SK-N-SH (cell line): Measurements from ENCODE around the gene CACNA1E. TPM values are rescaled to one million over a fixed set of nuclear protein-coding genes. Genes with fewer than 3 reads are reported as not detected.

Experiments
- CTCF ChIA-PET: fragments of 300-600, 350-600 bp; formaldehyde crosslinking; extraction: SDS; loops from one replicate; lab custom pipeline; 2021; lab: Yijun Ruan, JAX
- POLR2A ChIA-PET: fragments of 350-600 bp; sonication (Branson Sonifier 250); formaldehyde crosslinking; extraction: SDS; loops from one replicate; lab custom pipeline; 2020; ENCODE audit warnings: antibody characterized with exemption, inconsistent platforms; lab: Yijun Ruan, JAX
- DNase-seq: peaks from one replicate; pipeline ENCODE4 v3.0.0; 2012
- H2AFZ ChIP-seq: fragments of 200-600 bp; sonication (generic); 2 replicates; pipeline ENCODE4 v1.8.1; 2016; ENCODE audit warnings: antibody characterized with exemption, mild to moderate bottlenecking, low read depth
- H3F3A ChIP-seq: fragments of 200-600 bp; sonication (generic); replicated peaks from 2 replicates; pipeline ENCODE3; 2016; ENCODE audit warnings: antibody characterized with exemption, mild to moderate bottlenecking; ENCODE audit not compliant: insufficient read depth
- H3K27ac ChIP-seq, 2 experiments: fragments of 200-500 bp in 1 of 2; fragments of 200-600 bp in 1 of 2; sonication (Bioruptor generic) in 1 of 2; sonication (generic), shearing (Covaris generic) in 1 of 2; 2 replicates each; pipeline versions ENCODE4 v1.5.1 to v1.6.1; 2014 to 2016; ENCODE audit warnings: low read depth in 2 of 2, inconsistent platforms in 1 of 2, low read length in 1 of 2, mild to moderate bottlenecking in 1 of 2, mixed read lengths in 1 of 2
- H3K27me3 ChIP-seq: fragments of 200-600 bp; sonication (generic), shearing (Covaris generic); 2 replicates; pipeline ENCODE4 v1.6.1; 2016; ENCODE audit warnings: mixed run types; ENCODE audit not compliant: insufficient read depth
- H3K36me3 ChIP-seq, 2 experiments: fragments of 200-500 bp in 1 of 2; fragments of 200-600 bp in 1 of 2; sonication (Bioruptor generic) in 1 of 2; sonication (generic) in 1 of 2; replicated peaks in 1 of 2; 2 replicates each; pipeline versions ENCODE3 to v1.5.1; 2014 to 2016; ENCODE audit warnings: low read length in 1 of 2, mild to moderate bottlenecking in 1 of 2; ENCODE audit not compliant: insufficient read depth in 2 of 2, control insufficient read depth in 1 of 2
- H3K4me1 ChIP-seq, 2 experiments: fragments of 200-500 bp in 1 of 2; fragments of 200-600 bp in 1 of 2; sonication (Bioruptor generic) in 1 of 2; sonication (generic), shearing (Covaris generic) in 1 of 2; 2 replicates each; pipeline versions ENCODE4 v1.5.1 to v1.6.1; 2014 to 2016; ENCODE audit warnings: low read depth in 1 of 2, low read length in 1 of 2, mixed run types in 1 of 2; ENCODE audit not compliant: insufficient read depth in 2 of 2, control insufficient read depth in 1 of 2
- H3K4me2 ChIP-seq: fragments of 200-600 bp; sonication (generic), shearing (Covaris generic); 2 replicates; pipeline ENCODE4 v1.6.1; 2017; ENCODE audit warnings: mixed run types
- H3K4me3 ChIP-seq, 2 experiments: fragments of 200-500 bp in 1 of 2; fragments of 200-600 bp in 1 of 2; sonication (Bioruptor generic) in 1 of 2; sonication (generic), shearing (Covaris generic) in 1 of 2; 2 replicates each; pipeline versions ENCODE4 v1.5.1 to v1.8.1; 2014 to 2016; ENCODE audit warnings: low read depth in 2 of 2, inconsistent platforms in 1 of 2, low read length in 1 of 2, mild to moderate bottlenecking in 1 of 2, mixed read lengths in 1 of 2, moderate library complexity in 1 of 2
- H3K79me2 ChIP-seq: fragments of 200-600 bp; sonication (generic); 2 replicates; pipeline ENCODE4 v1.8.1; 2017; ENCODE audit warnings: mild to moderate bottlenecking; ENCODE audit not compliant: insufficient read depth
- H3K9ac ChIP-seq: fragments of 200-600 bp; sonication (generic); 2 replicates; pipeline ENCODE4 v1.6.1; 2017; ENCODE audit warnings: mixed run types
- H3K9me2 ChIP-seq: fragments of 200-600 bp; sonication (generic); 2 replicates; pipeline ENCODE4 v1.6.1; 2017; ENCODE audit warnings: mixed run types
- H3K9me3 ChIP-seq: fragments of 200-600 bp; sonication (generic); 2 replicates; pipeline ENCODE4 v1.6.1; 2017; ENCODE audit warnings: mixed run types, mild to moderate bottlenecking, moderate library complexity
- H4K20me1 ChIP-seq: fragments of 200-600 bp; sonication (generic); 2 replicates; pipeline ENCODE4 v1.6.1; 2017; ENCODE audit warnings: mild to moderate bottlenecking, mixed run types; ENCODE audit not compliant: insufficient read depth
- EP300 ChIP-seq, 2 experiments: IDR thresholded peaks; 2 replicates each; pipeline versions ENCODE4 v1.4.0 to v1.6.1; 2012; ENCODE audit warnings: borderline replicate concordance in 1 of 2, low read depth in 1 of 2, low read length in 1 of 2
- EZH2phosphoT487 ChIP-seq: fragments of 200-600 bp; sonication (generic); IDR thresholded peaks from 2 replicates; pipeline ENCODE4 v1.6.1; 2017; ENCODE audit warnings: low read depth, mixed run types, mild to moderate bottlenecking, antibody characterized with exemption, moderate library complexity, borderline replicate concordance
- FOSL2 ChIP-seq: IDR thresholded peaks from 2 replicates; pipeline ENCODE4 v1.4.0; 2012; ENCODE audit warnings: low read depth, mild to moderate bottlenecking, moderate library complexity, borderline replicate concordance
- FOXJ3 ChIP-seq: sonication (generic); formaldehyde crosslinking; IDR thresholded peaks from 2 replicates; pipeline ENCODE4 v1.5.1; 2020; ENCODE audit warnings: mild to moderate bottlenecking, missing genetic modification reagents
- GATA2 ChIP-seq: sonication (generic); formaldehyde crosslinking; IDR thresholded peaks from 2 replicates; pipeline ENCODE4 v1.5.0; 2020; ENCODE audit warnings: mild to moderate bottlenecking, missing genetic modification reagents
- JUND ChIP-seq: IDR thresholded peaks from 2 replicates; pipeline ENCODE4 v1.4.0; 2012
- MEF2A ChIP-seq: IDR thresholded peaks from 2 replicates; pipeline ENCODE4 v1.4.0; 2012; ENCODE audit warnings: low read depth, borderline replicate concordance
- MXI1 ChIP-seq: IDR thresholded peaks from 2 replicates; pipeline ENCODE4 v1.6.1; 2012; ENCODE audit warnings: mild to moderate bottlenecking, low read depth, low read length, improper control_type of control experiment
- NRF1 ChIP-seq: IDR thresholded peaks from 2 replicates; pipeline ENCODE4 v1.6.1; 2012; ENCODE audit warnings: low read depth, mild to moderate bottlenecking, low read length
- PBX3 ChIP-seq: IDR thresholded peaks from 2 replicates; pipeline ENCODE4; 2012
- POLR2AphosphoS5 ChIP-seq: IDR thresholded peaks from 2 replicates; pipeline ENCODE4 v1.6.1; 2012; ENCODE audit warnings: low read depth, low read length
- RAD21 ChIP-seq: IDR thresholded peaks from 2 replicates; pipeline ENCODE4 v1.6.1; 2012; ENCODE audit warnings: mild to moderate bottlenecking, low read length
- REST ChIP-seq: IDR thresholded peaks from 2 replicates; pipeline ENCODE4 v1.6.1; 2012; ENCODE audit warnings: mild to moderate bottlenecking, low read depth, low read length, moderate library complexity
- RXRA ChIP-seq: IDR thresholded peaks from 2 replicates; pipeline ENCODE4 v1.4.0; 2012; ENCODE audit warnings: low read depth, mild to moderate bottlenecking, borderline replicate concordance
- SIN3A ChIP-seq: IDR thresholded peaks from 2 replicates; pipeline ENCODE4 v1.6.1; 2012; ENCODE audit warnings: low read depth, mild to moderate bottlenecking, low read length, moderate library complexity, borderline replicate concordance
- TAF1 ChIP-seq: IDR thresholded peaks from 2 replicates; pipeline ENCODE4 v1.6.1; 2012; ENCODE audit warnings: low read depth, mild to moderate bottlenecking, low read length, moderate library complexity, borderline replicate concordance
- TEAD4 ChIP-seq: IDR thresholded peaks from 2 replicates; pipeline ENCODE4 v1.4.0; 2012; ENCODE audit warnings: mild to moderate bottlenecking, borderline replicate concordance; ENCODE audit not compliant: insufficient read depth
- USF1 ChIP-seq: IDR thresholded peaks from 2 replicates; pipeline ENCODE4 v1.4.0; 2012; ENCODE audit warnings: low read depth, borderline replicate concordance
- USF2 ChIP-seq: fragments of 150-350 bp; IDR thresholded peaks from 2 replicates; pipeline ENCODE4 v1.6.1; 2017; ENCODE audit warnings: antibody characterized with exemption, low read length, low read depth, borderline replicate concordance
- YY1 ChIP-seq: IDR thresholded peaks from 2 replicates; pipeline ENCODE4 v1.4.0; 2012; ENCODE audit warnings: low read depth, mild to moderate bottlenecking
- WGBS: methylation state at CpG from one replicate; pipeline ENCODE4 v1.1.6; 2017; ENCODE audit warnings: low lambda C conversion rate; 5-methylcytosine and 5-hydroxymethylcytosine counted together
- polyA plus RNA-seq, 3 experiments: library from polyadenylated mRNA; depleted of rRNA; stranded (reverse); fragments of >200 nt; gene quantifications; 2 replicates each; pipeline ENCODE4 v1.2.3, GENCODE V29; 2012

CACNA1E gene
- polyA plus RNA-seq, 1 of the 3 experiments (the other 2 are of a cell fraction), result not detected

GRCh38 chr1:181685211-181685610 lies 201.9 kb downstream of the CACNA1E start:
- CTCF ChIA-PET, result no interaction called here
- Histone ChIP-seq H3K27me3 (no peaks in the 10 kb centered on the region), H3K4me2 (no peak overlapping the region), H3K36me3 (no peaks in the 10 kb centered on the region), H3K4me3 (no peak overlapping the region), H3K4me1 (no peaks in the 10 kb centered on the region), H4K20me1 (no peaks in the 10 kb centered on the region), H3K9me3 (no peaks in the 10 kb centered on the region), H3K79me2 (no peaks in the 10 kb centered on the region), H3K9ac (no peak overlapping the region), H3K27ac (no peak overlapping the region), H3K9me2 (no peaks in the 10 kb centered on the region), H2AFZ (no peak overlapping the region), H3F3A (no peaks in the 10 kb centered on the region)
- DNase-seq, result no peak
- POLR2A ChIA-PET, result no interaction called here
- 6% methylated on average over 2 of the region's 2 CpGs for WGBS
- TF ChIP-seq YY1 (no peak), FOSL2 (no peak), REST (no peak), EZH2phosphoT487 (no peak), MEF2A (no peak), RXRA (no peak), USF2 (no peak), TEAD4 (no peak), SIN3A (no peak), MXI1 (no peak), GATA2 (CRISPR knock-in tag) (no peak)

- TF ChIP-seq EP300 (IDR thresholded peaks at IDR 0.05; ENCODE audit: borderline replicate concordance in 1 of 2, low read depth in 1 of 2, low read length in 1 of 2), result no peak
- no peak for TF ChIP-seq NRF1
- TF ChIP-seq MXI1, result no peak
- TF ChIP-seq GATA2 (CRISPR knock-in tag), result no peak
- no peak for TF ChIP-seq JUND
- no peak for TF ChIP-seq POLR2AphosphoS5
- no peak for TF ChIP-seq SIN3A
- TF ChIP-seq FOXJ3 (CRISPR knock-in tag), result no peak
- no peak for TF ChIP-seq MEF2A
- TF ChIP-seq PBX3, result no peak
- no peak for TF ChIP-seq USF1
- no peak for TF ChIP-seq TAF1
- TF ChIP-seq RAD21, result no peak
- no peaks in the 10 kb centered on the region for H3K4me1 ChIP-seq
- POLR2A ChIA-PET, result no interaction called here
- no peak for DNase-seq
- H2AFZ ChIP-seq, result no peak overlapping the region
- H3K9me2 ChIP-seq, result no peaks in the 10 kb centered on the region
- no peaks in the 10 kb centered on the region for H3K79me2 ChIP-seq
- H3K9me3 ChIP-seq, result no peaks in the 10 kb centered on the region
- H4K20me1 ChIP-seq, result no peaks in the 10 kb centered on the region
- H3K27me3 ChIP-seq, result no peaks in the 10 kb centered on the region
- no peak overlapping the region for H3K4me3 ChIP-seq
- no peak overlapping the region for H3K9ac ChIP-seq
- no peaks in the 10 kb centered on the region for H3F3A ChIP-seq
- no peaks in the 10 kb centered on the region for H3K36me3 ChIP-seq
- CTCF ChIA-PET, result no interaction called here
- H3K4me2 ChIP-seq, result no peak overlapping the region
- WGBS, result 0% methylated on average over 1 of the region's 1 CpG
- no peak overlapping the region for H3K27ac ChIP-seq
Observed at GRCh38 chr1:181701891-181702290, 218.6 kb downstream of the CACNA1E start.
